Uterus (tissue), 4 donors: ENCODE measurements around the gene PPP1R14D. TPM values are rescaled to one million over a fixed set of nuclear protein-coding genes. Genes with fewer than 3 reads are reported as not detected.

Experiments
- DNase-seq, 2 donors: peaks; one replicate each; pipeline ENCODE4 v3.0.0-alpha.2; 2019 to 2020
- H3K27ac ChIP-seq, 2 donors: fragments of 200-600 bp; sonication (generic); 1 replicate in 1 of 2; 2 replicates in 1 of 2; pipeline ENCODE4 v1.5.1; 2016 to 2018
- H3K27me3 ChIP-seq, 2 donors: fragments of 200-600 bp; sonication (generic); one replicate each; pipeline ENCODE4 v1.5.1; 2018 to 2019; ENCODE audit warnings: control low read depth in 1 of 2
- H3K36me3 ChIP-seq, 2 donors: fragments of 200-600 bp; sonication (generic); one replicate each; pipeline ENCODE4 v1.5.1; 2019; ENCODE audit warnings: control low read depth in 1 of 2
- H3K4me1 ChIP-seq, 2 donors: fragments of 200-600 bp; sonication (generic); one replicate each; pipeline ENCODE4 v1.5.1; 2018 to 2019; ENCODE audit warnings: control low read depth in 1 of 2
- H3K4me3 ChIP-seq, 2 donors: fragments of 200-600 bp; sonication (generic); 1 replicate in 1 of 2; 2 replicates in 1 of 2; pipeline ENCODE4 v1.5.1; 2018 to 2019; ENCODE audit warnings: mild to moderate bottlenecking in 1 of 2
- H3K9me3 ChIP-seq, 2 donors: fragments of 200-600 bp; sonication (generic); one replicate each; pipeline ENCODE4 v1.5.1; 2019; ENCODE audit warnings: control low read depth in 1 of 2
- CTCF ChIP-seq, 4 experiments: fragments of 200-600 bp in 2 of 4; fragments of 450-650 bp in 2 of 4; sonication (generic) in 2 of 4; IDR thresholded peaks; one replicate each; pipeline ENCODE4 v1.5.1; 2016 to 2019; ENCODE audit warnings: antibody characterized with exemption in 4 of 4, mild to moderate bottlenecking in 2 of 4, moderate library complexity in 1 of 4
- POLR2A ChIP-seq, 2 donors: fragments of 450-650 bp; IDR thresholded peaks; one replicate each; pipeline ENCODE4 v1.6.1; 2016; ENCODE audit warnings: antibody characterized with exemption in 2 of 2, mild to moderate bottlenecking in 1 of 2, moderate library complexity in 1 of 2
- intact Hi-C: fragments of 100-400 bp; cut with DNase I; formaldehyde crosslinking; loops from one replicate; pipeline ENCODE4 v1.15.1; 2023; ENCODE audit warnings: low total_unique reads
- total RNA-seq, 4 donors: library from RNA; depleted of rRNA in 3 of 4; stranded (reverse); fragments of >200 nt in 3 of 4; gene quantifications; one replicate each; pipeline versions ENCODE4 v1.1.0 to v1.2.4, GENCODE V29; 2014 to 2023
- donor health status: DM: yes; HTN: yes; CAD: no.

The PPP1R14D gene
- total RNA-seq, 4 donors from 2014 or later, result not detected

- H3K27ac ChIP-seq, result no peak overlapping the region
- intact Hi-C loops, result no loop called here
- no peaks in the 10 kb centered on the region for H3K9me3 ChIP-seq
- no peak for TF ChIP-seq POLR2A (IDR thresholded peaks at IDR 0.05)
- no peak for TF ChIP-seq CTCF (IDR thresholded peaks at IDR 0.05)
- H3K4me1 ChIP-seq, result peaks cover 0 to 11% of the 10 kb centered on the region in 2 donors
- no peaks in the 10 kb centered on the region for H3K27me3 ChIP-seq
- peak overlapping the region in 1 of 2 donors; percentile 31 for H3K4me3 ChIP-seq
- H3K36me3 ChIP-seq, result no peaks in the 10 kb centered on the region
- no peak for DNase-seq
These were observed 16.2 kb upstream of the PPP1R14D start for GRCh38 chr15:40844696-40845030.

- Histone ChIP-seq H3K27ac (no peak within 1 kb of the TSS), H3K4me1 (peaks cover 0 to 11% of the 10 kb centered on the region in 2 donors), H3K36me3 (no peaks in the 10 kb centered on the region), H3K4me3 (peak within 1 kb of the TSS in 1 of 2 donors; percentile 31), H3K9me3 (no peaks in the 10 kb centered on the region), H3K27me3 (no peaks in the 10 kb centered on the region)
- TF ChIP-seq CTCF (IDR thresholded peaks at IDR 0.05) (no peak), POLR2A (IDR thresholded peaks at IDR 0.05) (peak in 1 of 2 donors; percentile 21)
- intact Hi-C loops, result no loop called here
- no peak for DNase-seq
These were observed 15.6 kb upstream of the PPP1R14D start, which contains the start of gene SPINT1 for GRCh38 chr15:40843885-40844695. TSS of gene SPINT1 (plus strand) at chr15:40844048. CDS start at chr15:40844555, 507 bp downstream.

- Histone ChIP-seq H3K4me3 (peak overlapping the region in 1 of 2 donors; percentile 31), H3K9me3 (no peaks in the 10 kb centered on the region), H3K36me3 (no peaks in the 10 kb centered on the region), H3K27ac (no peak overlapping the region), H3K4me1 (peaks cover 0 to 11% of the 10 kb centered on the region in 2 donors), H3K27me3 (no peaks in the 10 kb centered on the region)
- no peak for DNase-seq
- TF ChIP-seq CTCF (IDR thresholded peaks at IDR 0.05) (no peak), POLR2A (IDR thresholded peaks at IDR 0.05) (no peak)
- intact Hi-C loops, result no loop called here
These were observed 14.9 kb upstream of the PPP1R14D start for GRCh38 chr15:40843261-40843884.

- Histone ChIP-seq H3K27me3 (no peaks in the 10 kb centered on the region), H3K4me3 (no peak overlapping the region), H3K36me3 (no peaks in the 10 kb centered on the region), H3K27ac (no peak overlapping the region), H3K4me1 (peaks cover 0 to 11% of the 10 kb centered on the region in 2 donors), H3K9me3 (no peaks in the 10 kb centered on the region)
- intact Hi-C loops, result no loop called here
- TF ChIP-seq CTCF (IDR thresholded peaks at IDR 0.05) (no peak), POLR2A (IDR thresholded peaks at IDR 0.05) (no peak)
- no peak for DNase-seq
These were observed 13.2 kb upstream of the PPP1R14D start for GRCh38 chr15:40841741-40842140.

- DNase-seq, result no peak
- intact Hi-C loops, result no loop called here
- TF ChIP-seq POLR2A (IDR thresholded peaks at IDR 0.05) (no peak), CTCF (IDR thresholded peaks at IDR 0.05) (no peak)
- Histone ChIP-seq H3K4me3 (no peak overlapping the region), H3K36me3 (no peaks in the 10 kb centered on the region), H3K9me3 (no peaks in the 10 kb centered on the region), H3K27me3 (no peaks in the 10 kb centered on the region), H3K4me1 (peaks cover 0 to 4% of the 10 kb centered on the region in 2 donors), H3K27ac (no peak overlapping the region)
These were observed 10.2 kb upstream of the PPP1R14D start for GRCh38 chr15:40838756-40839155.
